SU-DHL-6 (cell line): ENCODE data around the gene ZXDC.

ENCODE experiments used
- H2AFZ ChIP-seq: fragments of 200-600 bp; sonication (generic); 2 replicates; pipeline ENCODE4 v1.6.1; 2014; ENCODE audit warnings: low read depth, mild to moderate bottlenecking, moderate library complexity, mixed read lengths, antibody characterized with exemption, low read length; ENCODE audit not compliant: severe bottlenecking
- H3F3A ChIP-seq: fragments of 200-600 bp; shearing (Covaris generic); 2 replicates; pipeline ENCODE4 v1.6.0; 2016; ENCODE audit warnings: antibody characterized with exemption, mild to moderate bottlenecking; ENCODE audit not compliant: insufficient read depth
- H3K27ac ChIP-seq: fragments of 200-600 bp; sonication (generic); 2 replicates; pipeline ENCODE4 v1.5.1; 2016; ENCODE audit warnings: low read depth, mild to moderate bottlenecking, low read length, moderate library complexity, mixed read lengths
- H3K27me3 ChIP-seq: fragments of 200-600 bp; sonication (generic), shearing (Covaris generic); 2 replicates; pipeline ENCODE4 v1.6.0; 2014; ENCODE audit warnings: mild to moderate bottlenecking, low read length
- H3K36me3 ChIP-seq: fragments of 200-600 bp; sonication (generic); 2 replicates; pipeline ENCODE4 v1.6.1; 2014; ENCODE audit warnings: mild to moderate bottlenecking, low read length, mixed read lengths
- H3K4me2 ChIP-seq: fragments of 300-600, 200-600 bp; shearing (Covaris generic), sonication (generic); 2 replicates; pipeline ENCODE4 v1.6.0; 2014; ENCODE audit warnings: low read length, low read depth, mild to moderate bottlenecking; ENCODE audit not compliant: poor library complexity, severe bottlenecking
- H3K4me3 ChIP-seq: fragments of 200-600 bp; sonication (generic); 2 replicates; pipeline ENCODE4 v1.5.1; 2014; ENCODE audit warnings: antibody characterized with exemption, low read length, mild to moderate bottlenecking, mixed read lengths; ENCODE audit not compliant: insufficient read depth, poor library complexity, severe bottlenecking
- H3K79me2 ChIP-seq: fragments of 200-600 bp; sonication (generic); 2 replicates; pipeline ENCODE4 v1.6.1; 2014; ENCODE audit warnings: mild to moderate bottlenecking, low read length, moderate library complexity; ENCODE audit not compliant: insufficient read depth
- H3K9ac ChIP-seq: fragments of 200-600 bp; sonication (generic); 2 replicates; pipeline ENCODE4 v1.7.0; 2014; ENCODE audit warnings: mild to moderate bottlenecking, low read length
- H3K9me2 ChIP-seq: fragments of 200-600 bp; sonication (generic); replicated peaks from 2 replicates; pipeline ENCODE4 v1.6.1; 2014; ENCODE audit warnings: low read length; ENCODE audit not compliant: insufficient read depth
- H3K9me3 ChIP-seq: fragments of 200-600 bp; sonication (generic); 2 replicates; pipeline ENCODE4 v1.6.1; 2014; ENCODE audit warnings: low read length, mixed read lengths; ENCODE audit not compliant: insufficient read depth
- H4K20me1 ChIP-seq: fragments of 200-600 bp; sonication (generic); 2 replicates; pipeline ENCODE4 v1.6.1; 2014; ENCODE audit warnings: low read depth, mild to moderate bottlenecking, antibody characterized with exemption, low read length, moderate library complexity, mixed read lengths
- CTCF ChIP-seq: fragments of 200-600 bp; sonication (generic); IDR thresholded peaks from one replicate; pipeline ENCODE4 v1.5.1; 2017; ENCODE audit warnings: antibody characterized with exemption, mild to moderate bottlenecking, low read length, moderate library complexity; ENCODE audit not compliant: insufficient read depth, poor library complexity, severe bottlenecking
- EZH2phosphoT487 ChIP-seq: fragments of 200-600 bp; sonication (generic), shearing (Covaris generic); conservative IDR thresholded peaks from 2 replicates; pipeline ENCODE4 v1.6.1; 2018; ENCODE audit warnings: mild to moderate bottlenecking, antibody characterized with exemption, low read length, moderate library complexity, mixed read lengths

The ZXDC gene

GRCh38 chr3:126488886-126489569 is 13.3 kb upstream of the ZXDC start:
- no peak overlapping the region for H3K27ac ChIP-seq
- H3K9me3 ChIP-seq: no peaks in the 10 kb centered on the region
- TF ChIP-seq CTCF (no peak), EZH2phosphoT487 (no peak)
- no peaks in the 10 kb centered on the region for H3K9me2 ChIP-seq
- H3K4me3 ChIP-seq: no peak overlapping the region
- no peaks in the 10 kb centered on the region for H3K27me3 ChIP-seq
- H3K36me3 ChIP-seq: no peaks in the 10 kb centered on the region
- H3K4me2 ChIP-seq: no peak overlapping the region
- no peaks in the 10 kb centered on the region for H3K79me2 ChIP-seq
- no peaks in the 10 kb centered on the region for H3F3A ChIP-seq
- no peak overlapping the region for H3K9ac ChIP-seq
- H4K20me1 ChIP-seq: no peaks in the 10 kb centered on the region
- H2AFZ ChIP-seq: no peak overlapping the region

DNA sequence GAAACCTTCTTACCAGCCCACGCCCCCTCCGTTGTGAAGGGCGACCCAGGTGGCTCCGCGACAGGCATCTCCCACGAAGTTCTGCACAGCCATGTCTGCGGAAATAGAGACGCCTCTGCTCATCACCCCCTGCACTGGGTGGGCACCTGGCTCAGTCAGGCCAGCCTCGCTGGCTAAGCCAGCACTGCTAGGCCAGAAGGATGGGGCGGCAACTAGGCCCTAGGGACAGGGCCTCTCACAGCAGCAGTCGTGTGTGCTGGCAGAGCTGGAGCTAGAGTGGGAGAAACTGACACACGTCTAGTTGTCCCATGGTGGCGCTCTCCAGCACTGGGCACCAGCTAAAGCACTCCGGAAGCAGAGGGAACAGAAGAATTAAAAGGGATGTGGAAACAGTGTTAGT is 12.5 kb upstream of the ZXDC start:
- no peak overlapping the region for H3K4me2 ChIP-seq

DNA sequence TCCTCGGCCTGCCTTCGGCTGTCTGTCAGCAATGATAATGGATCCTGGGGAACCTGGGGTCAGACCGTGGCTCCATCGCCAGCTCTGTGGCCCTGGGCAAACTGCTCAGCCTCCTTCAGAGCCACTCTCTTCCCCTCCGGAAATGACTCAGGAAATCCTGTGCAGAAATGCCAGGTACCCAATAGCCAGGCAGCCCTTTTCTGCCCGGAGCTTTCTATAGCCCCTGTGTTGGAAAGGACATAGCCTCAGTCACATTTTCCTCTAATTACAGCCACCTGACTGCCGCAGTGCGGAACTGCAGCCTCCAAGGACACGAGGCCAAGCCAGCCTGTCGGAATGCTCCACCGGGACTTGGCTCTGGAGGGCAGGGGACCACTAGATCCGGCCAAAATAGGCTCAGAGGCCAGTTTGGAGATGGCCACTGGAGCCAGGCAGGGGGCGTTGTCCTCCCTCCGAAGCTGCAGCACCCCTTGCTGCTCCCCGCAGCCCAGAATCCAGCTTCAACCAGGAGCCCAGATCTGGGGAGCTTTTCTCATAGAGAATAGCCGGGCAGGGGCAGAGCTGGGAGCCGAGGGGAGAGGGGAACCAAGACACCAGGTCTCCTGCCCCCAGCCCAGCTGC is 11.6 kb upstream of the ZXDC start:
- Histone ChIP-seq H3K9ac (no peak overlapping the region), H4K20me1 (no peaks in the 10 kb centered on the region), H3K36me3 (no peaks in the 10 kb centered on the region), H3K9me3 (no peaks in the 10 kb centered on the region), H3K79me2 (no peaks in the 10 kb centered on the region), H3K27me3 (no peaks in the 10 kb centered on the region), H2AFZ (no peak overlapping the region), H3K4me2 (no peak overlapping the region), H3K27ac (no peak overlapping the region), H3F3A (no peaks in the 10 kb centered on the region), H3K9me2 (no peaks in the 10 kb centered on the region), H3K4me3 (no peak overlapping the region)
- TF ChIP-seq CTCF (no peak), EZH2phosphoT487 (no peak)

More for the DNA sequence above, 12.5 kb upstream of the ZXDC start:
- no peaks in the 10 kb centered on the region for H3F3A ChIP-seq
- no peak overlapping the region for H2AFZ ChIP-seq
- H3K79me2 ChIP-seq: no peaks in the 10 kb centered on the region
- no peak overlapping the region for H3K9ac ChIP-seq
- no peak for TF ChIP-seq CTCF
- TF ChIP-seq EZH2phosphoT487: no peak
- no peaks in the 10 kb centered on the region for H3K27me3 ChIP-seq
- no peaks in the 10 kb centered on the region for H3K9me2 ChIP-seq
- no peak overlapping the region for H3K4me3 ChIP-seq
- no peaks in the 10 kb centered on the region for H3K9me3 ChIP-seq
- no peak overlapping the region for H3K27ac ChIP-seq
- no peaks in the 10 kb centered on the region for H4K20me1 ChIP-seq
- no peaks in the 10 kb centered on the region for H3K36me3 ChIP-seq
